Activated CD8-positive, alpha-beta memory T cell treated with anti-CD3 and anti-CD28 coated beads, Interleukin-2, amount 50 U/mL, for 48 hours (primary cell): ENCODE results near the gene CTDP1.

Experiments
- DNase-seq: peaks from one replicate; pipeline ENCODE4 v3.0.0-alpha.2; 2020

CTDP1 gene

DNA sequence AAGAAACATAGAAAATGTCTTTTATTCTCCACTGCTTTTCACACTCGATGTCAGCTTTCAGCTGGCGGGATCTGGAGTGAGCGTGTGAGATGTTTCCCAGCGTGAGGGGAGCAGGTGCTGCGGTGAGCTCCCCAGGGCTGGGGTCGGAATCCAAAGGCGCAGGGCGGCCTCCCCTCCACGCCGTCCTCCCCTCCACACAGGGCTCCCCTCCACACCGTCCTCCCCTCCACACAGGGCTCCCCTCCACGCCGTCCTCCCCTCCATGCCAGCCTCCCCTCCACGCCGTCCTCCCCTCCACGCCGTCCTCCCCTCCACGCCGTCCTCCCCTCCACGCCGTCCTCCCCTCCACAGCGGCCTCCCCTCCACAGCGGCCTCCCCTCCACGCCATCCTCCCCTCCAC is 91.2 kb downstream of the CTDP1 start:
- no peak for DNase-seq

- no peak for DNase-seq
Measured at GRCh38 chr18:79771446-79772107, 92.0 kb downstream of the CTDP1 start.

GRCh38 chr18:79772108-79772864 is 92.7 kb downstream of the CTDP1 start:
- DNase-seq: no peak

GRCh38 chr18:79772865-79773696 is 93.5 kb downstream of the CTDP1 start:
- no peak for DNase-seq

- DNase-seq: no peak
Measured at GRCh38 chr18:79774111-79774510, 94.5 kb downstream of the CTDP1 start.

GRCh38 chr18:79775441-79776221 is 96.0 kb downstream of the CTDP1 start:
- peak; percentile 30 for DNase-seq

GRCh38 chr18:79776674-79777073 is 97.1 kb downstream of the CTDP1 start:
- DNase-seq: no peak

DNA sequence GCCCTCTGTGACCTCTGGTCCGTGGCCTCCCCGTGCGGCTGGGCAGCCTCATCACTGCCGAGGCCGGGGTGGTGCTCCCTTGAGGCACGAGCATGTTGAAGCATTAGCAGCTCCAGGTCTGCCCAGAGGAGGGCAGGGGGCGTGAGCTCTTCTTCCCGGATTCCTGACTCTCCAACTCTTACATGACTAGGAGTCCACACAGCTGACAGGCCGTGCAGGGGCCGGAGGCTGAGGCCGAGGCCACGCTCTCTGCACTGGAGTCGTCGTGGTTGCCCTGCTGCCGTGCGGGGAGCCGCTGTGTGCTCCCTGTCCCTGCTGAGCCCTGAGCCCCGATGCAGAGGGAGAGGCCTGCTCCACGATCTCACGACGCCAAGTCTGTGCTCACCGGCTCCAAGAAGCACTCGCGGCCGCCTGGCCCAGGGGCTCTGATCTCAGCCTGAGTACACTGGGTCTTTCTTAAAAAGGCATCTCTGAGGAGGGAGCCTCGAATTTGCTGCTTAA is 98.7 kb downstream of the CTDP1 start:
- peak; percentile 42 for DNase-seq

DNA sequence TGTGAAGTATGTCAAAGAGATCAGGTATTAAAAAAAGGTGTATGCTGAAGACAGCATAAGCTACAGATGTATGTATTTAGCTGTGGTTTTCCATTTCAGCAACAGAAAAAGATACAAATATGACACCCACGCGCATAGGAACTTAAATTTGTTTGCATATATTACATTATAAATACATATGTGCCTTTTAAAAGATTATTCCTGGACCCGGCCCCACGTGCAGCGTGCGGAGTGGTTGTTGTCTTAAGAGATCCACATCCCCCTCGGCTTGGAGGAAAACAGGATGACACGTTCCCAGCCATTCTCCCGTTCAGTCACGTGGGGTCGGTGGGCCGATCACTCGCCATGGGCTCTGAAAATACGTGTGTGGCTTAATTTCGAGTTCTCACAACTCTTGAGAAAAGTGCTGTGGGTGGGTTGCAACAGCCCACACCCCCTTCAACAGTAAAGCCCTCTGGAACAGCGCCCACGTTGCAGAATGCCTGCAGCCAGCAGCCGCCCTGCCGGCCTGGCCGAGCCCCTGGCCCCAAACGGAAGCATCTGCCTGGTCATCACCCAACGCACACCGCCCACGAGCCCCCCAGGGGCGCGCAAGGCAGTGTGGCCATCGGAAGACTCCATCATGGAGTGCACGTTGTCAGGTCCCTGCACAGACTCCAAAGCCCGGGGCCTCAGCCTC is 99.6 kb downstream of the CTDP1 start:
- DNase-seq: peak; percentile 8

DNA sequence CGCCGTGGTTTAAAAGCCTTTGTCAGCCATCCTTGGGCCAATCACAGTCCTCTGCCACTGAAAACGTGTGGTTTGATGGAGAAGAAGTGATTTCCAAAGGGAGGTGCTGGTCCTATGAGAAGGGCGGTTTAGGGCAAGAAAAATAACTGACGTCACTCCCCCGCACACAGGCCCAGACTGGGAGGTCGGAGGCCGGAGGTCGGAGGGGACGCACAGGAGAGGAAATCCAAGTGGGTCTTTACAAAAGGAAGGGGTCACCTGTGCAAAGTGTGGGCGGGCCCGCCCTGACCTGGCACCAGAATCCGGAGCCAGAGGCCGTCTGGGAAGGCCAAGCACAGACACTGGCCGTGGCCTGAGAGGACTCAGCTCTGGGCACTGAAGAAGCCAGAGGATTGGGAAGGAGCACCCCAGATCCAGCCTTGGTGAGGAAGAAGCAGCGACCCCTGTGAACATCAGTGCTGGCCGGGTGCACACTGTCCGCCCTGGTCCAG is 100.1 kb downstream of the CTDP1 start:
- DNase-seq: peak; percentile 18

DNA sequence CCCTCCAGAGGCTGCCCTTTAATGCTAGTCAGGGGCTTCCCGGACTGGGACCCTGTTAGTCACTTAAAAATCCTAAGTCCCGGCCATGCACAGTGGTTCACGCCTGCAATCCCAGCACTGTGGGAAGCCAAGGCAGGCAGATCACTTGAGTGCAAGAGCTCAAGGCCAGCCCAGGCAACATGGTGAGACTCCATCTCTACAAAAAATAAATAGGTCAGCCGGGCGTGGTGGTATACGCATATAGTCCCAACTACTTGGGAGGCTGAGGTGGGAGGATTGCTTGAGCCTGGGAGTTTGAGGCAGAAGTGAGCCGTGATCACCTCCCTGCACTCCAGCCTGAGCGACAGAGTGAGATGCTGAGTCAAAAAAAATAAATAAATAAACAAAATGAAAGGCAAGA is 100.9 kb downstream of the CTDP1 start:
- DNase-seq: peak; percentile 18

- DNase-seq: peak; percentile 40
Measured at GRCh38 chr18:79781331-79781941, 101.8 kb downstream of the CTDP1 start.

GRCh38 chr18:79782566-79783308 is 103.1 kb downstream of the CTDP1 start:
- peak; percentile 28 for DNase-seq

GRCh38 chr18:79784071-79784913 is 104.7 kb downstream of the CTDP1 start:
- DNase-seq: no peak

- DNase-seq: no peak
Measured at GRCh38 chr18:79784965-79785770, 105.6 kb downstream of the CTDP1 start.

GRCh38 chr18:79785831-79786230 is 106.2 kb downstream of the CTDP1 start:
- no peak for DNase-seq

DNA sequence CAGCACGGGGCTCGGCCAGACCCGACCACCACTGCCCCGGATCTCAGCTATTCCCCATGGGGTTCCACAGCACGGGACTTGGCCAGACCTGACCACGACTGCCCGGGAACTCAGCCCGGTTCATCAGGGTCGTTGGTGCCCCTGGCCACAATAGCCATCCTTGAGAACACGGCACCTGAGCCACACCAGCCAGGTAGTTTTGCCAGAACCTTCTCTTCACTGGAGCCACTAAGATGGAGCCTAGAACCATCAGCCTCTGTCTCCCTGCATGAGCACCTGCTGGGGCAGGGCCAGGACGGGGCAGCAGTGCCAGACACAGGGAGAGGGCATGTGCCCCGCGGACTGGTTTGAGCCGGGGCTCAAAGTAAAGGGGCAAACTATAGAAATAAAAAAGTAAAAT is 106.7 kb downstream of the CTDP1 start:
- DNase-seq: no peak

DNA sequence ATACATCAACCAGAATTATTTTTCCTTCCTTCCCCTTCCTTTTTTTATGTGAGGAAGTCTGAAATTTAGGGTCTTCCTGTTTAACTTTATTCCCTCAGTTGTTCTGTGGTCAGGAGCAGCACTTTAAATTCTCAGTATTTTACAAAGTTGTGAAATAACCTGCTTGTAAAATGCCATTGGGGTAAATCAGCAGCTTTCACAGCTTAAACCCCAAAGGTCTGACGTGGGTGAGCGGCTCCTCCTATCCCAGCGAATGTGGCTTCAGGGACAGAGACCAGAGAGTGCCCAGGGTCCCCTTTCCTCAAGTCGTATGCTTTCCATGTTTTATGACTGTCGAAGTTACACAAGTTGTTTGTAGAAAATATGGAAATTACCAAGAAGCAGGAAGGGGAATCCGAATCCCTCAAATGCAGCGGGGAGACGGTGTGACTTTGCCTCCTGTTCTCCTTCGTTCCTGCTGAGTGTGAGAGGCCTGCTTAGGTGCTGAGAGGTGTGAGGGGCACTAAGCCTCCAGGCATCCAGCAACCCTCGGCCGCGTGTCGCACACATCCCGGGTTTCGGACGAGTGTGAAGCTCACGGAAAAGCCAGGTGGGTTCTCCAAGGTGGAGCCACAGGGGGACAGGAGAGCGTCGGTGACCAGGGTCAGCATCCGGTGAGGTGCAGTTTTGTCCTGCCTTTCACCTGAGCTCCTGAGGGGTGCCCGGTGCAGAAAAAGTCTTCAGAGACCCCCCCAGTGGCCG is 107.4 kb downstream of the CTDP1 start:
- DNase-seq: no peak
